Esophagus squamous epithelium (tissue), 4 donors: Measurements from ENCODE around the gene GTF3A.

Experiments used
- CTCF ChIP-seq, 6 experiments: fragments of 450-650 bp in 4 of 6; fragments of 200-600 bp in 2 of 6; sonication (generic) in 2 of 6; IDR thresholded peaks; one replicate each; pipeline ENCODE4 v1.5.1; 2016 to 2019; ENCODE audit warnings: antibody characterized with exemption in 6 of 6, mild to moderate bottlenecking in 4 of 6, moderate library complexity in 4 of 6
- POLR2A ChIP-seq, 4 donors: fragments of 450-650 bp; IDR thresholded peaks; one replicate each; pipeline ENCODE4 v1.6.1; 2017; ENCODE audit warnings: antibody characterized with exemption in 4 of 4, mild to moderate bottlenecking in 4 of 4, moderate library complexity in 3 of 4

DNA sequence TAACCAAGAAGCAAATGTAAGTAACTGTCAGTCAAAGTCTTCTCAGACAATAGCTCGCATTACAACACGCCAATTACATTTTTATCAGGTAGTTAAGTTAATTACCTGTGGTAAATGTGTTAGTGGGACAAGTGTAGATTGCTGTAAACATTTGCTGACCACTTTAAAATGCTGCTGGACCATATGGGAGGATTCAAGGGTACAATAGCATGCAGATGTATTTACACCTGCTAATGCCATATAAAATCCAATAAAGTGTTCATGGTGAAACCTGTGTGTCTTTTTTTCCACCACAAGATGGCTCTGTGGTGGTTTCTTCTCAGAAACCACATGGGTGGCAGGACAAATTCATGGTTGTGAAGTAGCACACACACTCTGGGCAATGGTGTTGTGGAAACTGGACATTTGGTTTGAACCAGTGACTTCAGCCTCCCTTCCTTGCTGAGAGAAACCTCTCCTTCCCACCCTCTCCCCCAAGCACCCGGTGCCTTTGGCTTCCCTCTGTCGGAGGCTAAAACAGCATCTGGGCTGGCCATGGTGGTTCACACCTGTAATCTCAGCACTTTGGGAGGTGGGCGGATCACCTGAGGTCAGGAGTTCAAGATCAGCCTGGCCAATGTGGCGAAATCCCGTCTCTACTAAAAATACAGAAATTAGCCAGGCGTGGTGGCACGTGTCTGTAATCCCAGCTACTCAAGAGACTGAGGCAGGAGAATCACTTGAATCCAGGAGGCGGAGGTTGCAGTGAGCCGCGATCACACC lies 18.1 kb upstream of the GTF3A start:
- TF ChIP-seq CTCF (IDR thresholded peaks at IDR 0.05): peak in 5 of 6 experiments; percentile 47 to 66 (median 54)
- no peak for TF ChIP-seq POLR2A (IDR thresholded peaks at IDR 0.05)
